ENCODE measurements around the gene ARFGEF2.

DNA sequence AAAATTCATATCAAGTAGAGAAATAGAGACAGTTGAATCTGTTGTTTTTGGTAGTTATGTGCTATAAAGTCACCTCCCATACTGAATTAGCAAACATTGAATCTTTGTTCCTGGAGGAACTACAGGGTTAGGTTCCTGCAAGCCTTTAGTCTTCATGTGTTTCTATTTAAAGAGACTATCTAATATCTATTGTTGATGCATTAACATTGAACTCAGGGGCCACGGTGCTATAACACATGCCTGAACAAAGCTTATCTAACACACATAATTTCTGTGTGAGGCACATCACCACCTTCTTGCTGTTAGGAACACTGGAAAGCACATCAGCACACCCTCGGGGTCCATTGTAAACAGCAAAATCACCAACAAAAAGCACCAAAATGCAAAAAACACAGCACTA lies 21.2 kb downstream of the ARFGEF2 start:
- TF ChIP-seq, protein P1, sequence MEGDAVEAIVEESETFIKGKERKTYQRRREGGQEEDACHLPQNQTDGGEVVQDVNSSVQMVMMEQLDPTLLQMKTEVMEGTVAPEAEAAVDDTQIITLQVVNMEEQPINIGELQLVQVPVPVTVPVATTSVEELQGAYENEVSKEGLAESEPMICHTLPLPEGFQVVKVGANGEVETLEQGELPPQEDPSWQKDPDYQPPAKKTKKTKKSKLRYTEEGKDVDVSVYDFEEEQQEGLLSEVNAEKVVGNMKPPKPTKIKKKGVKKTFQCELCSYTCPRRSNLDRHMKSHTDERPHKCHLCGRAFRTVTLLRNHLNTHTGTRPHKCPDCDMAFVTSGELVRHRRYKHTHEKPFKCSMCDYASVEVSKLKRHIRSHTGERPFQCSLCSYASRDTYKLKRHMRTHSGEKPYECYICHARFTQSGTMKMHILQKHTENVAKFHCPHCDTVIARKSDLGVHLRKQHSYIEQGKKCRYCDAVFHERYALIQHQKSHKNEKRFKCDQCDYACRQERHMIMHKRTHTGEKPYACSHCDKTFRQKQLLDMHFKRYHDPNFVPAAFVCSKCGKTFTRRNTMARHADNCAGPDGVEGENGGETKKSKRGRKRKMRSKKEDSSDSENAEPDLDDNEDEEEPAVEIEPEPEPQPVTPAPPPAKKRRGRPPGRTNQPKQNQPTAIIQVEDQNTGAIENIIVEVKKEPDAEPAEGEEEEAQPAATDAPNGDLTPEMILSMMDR (IDR thresholded peaks at IDR 0.05 in 4 of 5, conservative IDR thresholded peaks at IDR 0.05 in 1 of 5) = no peak
- TF ChIP-seq POLR2A (IDR thresholded peaks at IDR 0.05) = no peak

Data from gastrocnemius medialis (tissue), 4 donors.